Gastroesophageal sphincter (tissue), 3 donors: ENCODE data around the gene TEKT1.

Source experiments
- CTCF ChIP-seq, 4 experiments: fragments of 200-600 bp in 2 of 4; fragments of 450-650 bp in 2 of 4; sonication (generic) in 1 of 4; IDR thresholded peaks; one replicate each; pipeline ENCODE4 v1.5.1; 2017 to 2019; ENCODE audit warnings: antibody characterized with exemption in 4 of 4, mild to moderate bottlenecking in 2 of 4, moderate library complexity in 2 of 4
- EP300 ChIP-seq: sonication (generic); formaldehyde crosslinking; IDR thresholded peaks from one replicate; pipeline ENCODE4 v1.6.1; 2017; ENCODE audit warnings: antibody characterized with exemption, mild to moderate bottlenecking
- POLR2A ChIP-seq, 2 donors: fragments of 450-650 bp; IDR thresholded peaks; one replicate each; pipeline ENCODE4 v1.6.1; 2017; ENCODE audit warnings: antibody characterized with exemption in 2 of 2, mild to moderate bottlenecking in 2 of 2, moderate library complexity in 1 of 2

- no peak for TF ChIP-seq CTCF (IDR thresholded peaks at IDR 0.05)
- TF ChIP-seq POLR2A (IDR thresholded peaks at IDR 0.05): no peak
- TF ChIP-seq EP300: no peak
Observed at GRCh38 chr17:6811510-6811909, 20.0 kb downstream of the TEKT1 start.
